H1 (cell line): ENCODE results near the gene ADAM12. TPM values are rescaled to one million over a fixed set of nuclear protein-coding genes. Genes with fewer than 3 reads are reported as not detected.

ENCODE experiments used
- CTCF ChIA-PET: fragments of 300-600 bp; sonication (Branson Sonifier 250); formaldehyde crosslinking; loops from one replicate; lab custom pipeline; 2021; ENCODE audit not compliant: partially characterized antibody; lab: Charles Lee
- POLR2A ChIA-PET: fragments of 300-600 bp; sonication (Branson Sonifier 250); formaldehyde crosslinking; loops from one replicate; lab custom pipeline; 2021; ENCODE audit warnings: inconsistent platforms; ENCODE audit not compliant: partially characterized antibody; lab: Charles Lee
- DNase-seq, 2 experiments: peaks; one replicate each; pipeline versions ENCODE4 v3.0.0 to v3.0.0-alpha.2; 2010 to 2022; ENCODE audit warnings: low spot score in 2 of 2, low read depth in 1 of 2, mixed read lengths in 1 of 2
- FAIRE-seq: peaks from 2 replicates; lab custom pipeline; 2011; peaks lifted over from hg19 to GRCh38; lab: Jason Lieb, UNC
- H2AFZ ChIP-seq: 2 replicates; pipeline ENCODE4 v1.8.1; 2012; ENCODE audit warnings: low read length, inconsistent platforms
- H2AK5ac ChIP-seq: 2 replicates; pipeline ENCODE4 v1.6.1; 2013; ENCODE audit warnings: low read depth, low read length
- H2BK120ac ChIP-seq: replicated peaks from 2 replicates; pipeline ENCODE3; 2013; ENCODE audit warnings: low read depth, low read length, inconsistent platforms
- H2BK12ac ChIP-seq: 2 replicates; pipeline ENCODE4 v1.6.1; 2013; ENCODE audit warnings: low read depth, low read length
- H2BK15ac ChIP-seq: 2 replicates; pipeline ENCODE4 v1.6.1; 2013; ENCODE audit warnings: low read length
- H2BK20ac ChIP-seq: 2 replicates; pipeline ENCODE4 v1.6.1; 2013; ENCODE audit warnings: low read length
- H2BK5ac ChIP-seq: 2 replicates; pipeline ENCODE4 v1.6.1; 2013; ENCODE audit warnings: low read depth, low read length
- H3K14ac ChIP-seq: 2 replicates; pipeline ENCODE4 v1.6.1; 2013; ENCODE audit warnings: inconsistent platforms; ENCODE audit not compliant: insufficient read length
- H3K18ac ChIP-seq: 2 replicates; pipeline ENCODE4 v1.6.1; 2013; ENCODE audit warnings: low read length; ENCODE audit errors: extremely low read depth
- H3K23ac ChIP-seq: 2 replicates; pipeline ENCODE4 v1.6.1; 2013; ENCODE audit warnings: inconsistent platforms; ENCODE audit not compliant: insufficient read length
- H3K23me2 ChIP-seq: 2 replicates; pipeline ENCODE4 v1.6.1; 2013; ENCODE audit warnings: low read depth, low read length
- H3K27ac ChIP-seq: 2 replicates; pipeline ENCODE4 v1.6.1; 2011; ENCODE audit warnings: low read depth, low read length, inconsistent platforms
- H3K27me3 ChIP-seq, 4 experiments: replicated peaks in 1 of 4; 1 replicate in 1 of 4; 2 replicates in 3 of 4; pipeline versions ENCODE4 v1.6.1 to v1.8.1; 2011 to 2013; ENCODE audit warnings: low read length in 3 of 4, mild to moderate bottlenecking in 3 of 4, inconsistent platforms in 2 of 4, mixed read lengths in 2 of 4, moderate library complexity in 1 of 4; ENCODE audit not compliant: control insufficient read depth in 3 of 4, insufficient read depth in 3 of 4; ENCODE audit errors: extremely low read depth in 1 of 4
- H3K36me3 ChIP-seq, 4 experiments: 2 replicates each; pipeline versions ENCODE4 v1.6.1 to v1.8.1; 2011 to 2013; ENCODE audit warnings: mild to moderate bottlenecking in 4 of 4, low read length in 3 of 4, moderate library complexity in 2 of 4, control low read depth in 1 of 4, inconsistent platforms in 1 of 4; ENCODE audit not compliant: insufficient read depth in 4 of 4, control insufficient read depth in 2 of 4
- H3K4ac ChIP-seq: replicated peaks from 2 replicates; pipeline ENCODE3; 2013; ENCODE audit warnings: low read length, low read depth, mixed read lengths, inconsistent platforms; ENCODE audit not compliant: insufficient read length
- H3K4me1 ChIP-seq, 4 experiments: replicated peaks in 1 of 4; 1 replicate in 1 of 4; 2 replicates in 3 of 4; pipeline versions ENCODE4 v1.6.1 to v1.8.1; 2011 to 2013; ENCODE audit warnings: low read length in 3 of 4, inconsistent platforms in 2 of 4, mixed read lengths in 1 of 4; ENCODE audit not compliant: insufficient read depth in 4 of 4, control insufficient read depth in 3 of 4
- H3K4me2 ChIP-seq, 2 experiments: 2 replicates each; pipeline versions ENCODE4 v1.6.1 to v1.8.1; 2011 to 2013; ENCODE audit warnings: low read depth in 2 of 2, low read length in 2 of 2, control low read depth in 1 of 2, inconsistent platforms in 1 of 2, mild to moderate bottlenecking in 1 of 2; ENCODE audit not compliant: insufficient read depth in 1 of 2
- H3K4me3 ChIP-seq, 4 experiments: fragments of 200-600, 300-600 bp in 1 of 4; sonication (generic), shearing (Covaris generic), sonication (Bioruptor Twin) in 1 of 4; 2 replicates each; pipeline versions ENCODE4 v1.5.1 to v1.8.1; 2011 to 2016; ENCODE audit warnings: low read length in 4 of 4, low read depth in 3 of 4, control low read depth in 2 of 4, inconsistent platforms in 2 of 4, mild to moderate bottlenecking in 2 of 4, mixed read lengths in 1 of 4, moderate library complexity in 1 of 4; ENCODE audit not compliant: insufficient read depth in 2 of 4; ENCODE audit errors: extremely low read depth in 1 of 4
- H3K56ac ChIP-seq: replicated peaks from 2 replicates; pipeline ENCODE3; 2013; ENCODE audit warnings: low read depth, mild to moderate bottlenecking, mixed read lengths, low read length, inconsistent platforms; ENCODE audit not compliant: insufficient read length
- H3K79me1 ChIP-seq: 2 replicates; pipeline ENCODE4 v1.6.1; 2013; ENCODE audit warnings: low read depth, low read length, control low read depth
- H3K79me2 ChIP-seq, 2 experiments: 2 replicates each; pipeline versions ENCODE4 v1.6.1 to v1.8.1; 2012 to 2013; ENCODE audit warnings: low read length in 2 of 2, mild to moderate bottlenecking in 2 of 2, inconsistent platforms in 1 of 2; ENCODE audit not compliant: insufficient read depth in 2 of 2, control insufficient read depth in 1 of 2
- H3K9ac ChIP-seq, 4 experiments: replicated peaks in 1 of 4; 1 replicate in 1 of 4; 2 replicates in 3 of 4; pipeline versions ENCODE4 v1.6.1 to v1.8.1; 2011 to 2013; ENCODE audit warnings: low read depth in 3 of 4, low read length in 3 of 4, control low read depth in 2 of 4, mild to moderate bottlenecking in 2 of 4, moderate library complexity in 2 of 4, inconsistent platforms in 1 of 4; ENCODE audit errors: extremely low read depth in 1 of 4
- H3K9me3 ChIP-seq, 2 experiments: 2 replicates each; pipeline versions ENCODE4 v1.6.1 to v1.8.1; 2012 to 2013; ENCODE audit warnings: mild to moderate bottlenecking in 2 of 2, moderate library complexity in 2 of 2, control low read depth in 1 of 2, inconsistent platforms in 1 of 2, low read depth in 1 of 2, low read length in 1 of 2, mixed read lengths in 1 of 2; ENCODE audit not compliant: insufficient read depth in 2 of 2
- H4K20me1 ChIP-seq, 2 experiments: replicated peaks in 1 of 2; 2 replicates each; pipeline versions ENCODE3 to v1.8.1; 2011 to 2013; ENCODE audit warnings: inconsistent platforms in 2 of 2, low read length in 2 of 2, mild to moderate bottlenecking in 1 of 2; ENCODE audit not compliant: insufficient read depth in 2 of 2, control insufficient read depth in 1 of 2
- H4K5ac ChIP-seq: 2 replicates; pipeline ENCODE4 v1.6.1; 2013; ENCODE audit warnings: low read length, low read depth, mixed read lengths, inconsistent platforms; ENCODE audit not compliant: insufficient read length
- H4K8ac ChIP-seq: 2 replicates; pipeline ENCODE4 v1.8.0; 2013; ENCODE audit warnings: mild to moderate bottlenecking, moderate library complexity, low read length, inconsistent platforms; ENCODE audit not compliant: insufficient read depth; ENCODE audit errors: extremely low read depth
- H4K91ac ChIP-seq: replicated peaks from 2 replicates; pipeline ENCODE3; 2013; ENCODE audit warnings: low read length, mixed read lengths, inconsistent platforms; ENCODE audit not compliant: insufficient read length
- POLR2AphosphoS5 ChIP-seq: IDR thresholded peaks from 2 replicates; pipeline ENCODE4 v1.6.1; 2011; ENCODE audit warnings: low read depth, low read length
- WGBS, 2 experiments: shearing (Covaris generic) in 1 of 2; methylation state at CpG; one replicate each; pipeline versions ENCODE4 v1.1.6 to v1.1.7; 2013 to 2015; ENCODE audit warnings: low lambda C conversion rate in 2 of 2, mixed read lengths in 2 of 2, inconsistent platforms in 1 of 2, low coverage in 1 of 2, missing lambda C conversion rate in 1 of 2; ENCODE audit not compliant: insufficient replicate concordance in 2 of 2, insufficient coverage in 1 of 2, insufficient read length in 1 of 2; ENCODE audit errors: extremely low coverage in 1 of 2, missing lambda C conversion rate in 1 of 2; 5-methylcytosine and 5-hydroxymethylcytosine counted together
- polyA plus RNA-seq, 7 experiments: library from polyadenylated mRNA; depleted of rRNA in 3 of 7; stranded (reverse) in 5 of 7; unstranded in 2 of 7; fragments of >200 nt in 5 of 7; fragments of 200-250 nt in 2 of 7; gene quantifications; 1 replicate in 5 of 7; 2 replicates in 1 of 7; 4 replicates in 1 of 7; pipeline versions ENCODE4 v1.2.1 to v1.2.3, GENCODE V29; 2011 to 2013; ENCODE audit warnings: missing spikeins in 2 of 7, mixed read lengths in 2 of 7
- total RNA-seq: library from RNA; stranded (reverse); fragmentation: NEBNext Ultra II Directional; extraction: Animal tissue kit (Norgen Biotek cat#: 25700); gene quantifications from 2 replicates; pipeline ENCODE4 v1.2.1, GENCODE V29; 2021

Gene ADAM12
- total and polyA plus RNA-seq, 2 of the 8 experiments (the other 6 are each of a cell fraction or from before 2014, with no cell fraction given) = 0.07 to 0.17 TPM

GRCh38 chr10:125999694-126000093 is 388.6 kb downstream of the ADAM12 start:
- Histone ChIP-seq H2AK5ac (no peak overlapping the region), H3K56ac (no peak overlapping the region), H3K79me2 (no peaks in the 10 kb centered on the region), H2BK20ac (no peak overlapping the region), H3K14ac (no peak overlapping the region), H3K4me3 (no peak overlapping the region), H3K36me3 (no peaks in the 10 kb centered on the region), H4K8ac (no peak overlapping the region), H3K23me2 (no peaks in the 10 kb centered on the region), H3K27ac (no peak overlapping the region), H2BK15ac (no peak overlapping the region), H2BK12ac (no peak overlapping the region), H4K91ac (no peak overlapping the region), H2BK5ac (no peak overlapping the region), H4K5ac (no peak overlapping the region), H2BK120ac (no peak overlapping the region), H3K4me2 (no peak overlapping the region), H3K18ac (no peak overlapping the region), H3K23ac (no peak overlapping the region), H3K9ac (no peak overlapping the region), H3K79me1 (no peaks in the 10 kb centered on the region), H3K9me3 (no peaks in the 10 kb centered on the region), H3K27me3 (no peaks in the 10 kb centered on the region), H2AFZ (no peak overlapping the region), H3K4me1 (no peaks in the 10 kb centered on the region), H4K20me1 (no peaks in the 10 kb centered on the region), H3K4ac (no peak overlapping the region)
- POLR2A ChIA-PET = no interaction called here
- FAIRE-seq (no peak), DNase-seq (no peak)
- TF ChIP-seq POLR2AphosphoS5 = no peak
- CTCF ChIA-PET = interaction anchor here (1.2 to 1.4 kb wide), 3 partner anchors 10 to 21 kb away, joined by 3 read pairs; no protein-coding TSS in a partner anchor
- 90% methylated on average over 3 of the region's 3 CpGs; no CpG with 5 or more reads in 1 of the 2 experiments for WGBS, 2 experiments
